ENCODE data around the gene FAM72C.
"Not testable (repeated sequence)": the region's sequence is repeated elsewhere in the genome, so short reads cannot be mapped to it uniquely, and the experiment has no call there.

The FAM72C gene

DNA sequence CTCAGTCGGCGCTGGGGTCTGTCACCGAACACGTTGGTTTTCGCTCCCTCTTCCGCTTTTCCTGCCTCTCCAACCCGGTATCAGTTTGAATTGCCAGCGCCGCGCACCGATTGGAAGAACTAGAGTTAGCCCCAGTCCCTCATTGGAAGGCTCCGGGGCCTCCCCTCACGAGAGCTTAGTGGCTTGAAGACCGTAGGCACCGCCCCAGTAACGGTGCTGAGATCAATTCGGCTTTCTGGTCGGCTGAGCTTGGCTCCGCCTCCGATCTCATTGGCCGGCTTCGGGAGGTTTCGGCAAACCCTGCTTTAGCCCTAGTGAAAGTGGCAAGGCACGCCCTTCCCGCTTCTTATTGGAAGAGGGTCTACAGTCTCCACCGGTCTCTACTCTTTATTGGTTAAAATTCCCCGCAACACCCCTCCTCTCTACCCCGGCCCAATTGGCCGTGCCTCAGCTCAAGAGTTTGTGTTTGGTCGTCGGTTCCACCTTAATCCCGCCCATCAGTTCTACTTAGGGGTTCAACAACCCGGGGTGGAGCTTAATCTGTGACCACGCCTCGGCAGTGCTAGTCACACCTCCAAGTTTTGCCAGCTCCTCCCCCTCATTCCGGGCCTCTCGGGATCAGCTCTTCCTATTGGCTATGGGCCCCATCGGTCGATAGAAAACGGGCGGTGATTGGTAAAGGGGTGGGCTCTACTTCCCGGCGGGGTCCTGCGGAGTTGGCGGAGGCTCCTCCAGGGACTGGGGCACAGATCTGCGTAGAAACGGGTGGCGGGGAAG, at the start of gene FAM72C:
Gene FAM72C (minus strand): TSS at position 63 of the 777 bp plus-strand sequence. CDS start 845 bp downstream, outside the sequence.
- not testable (repeated sequence) for FAIRE-seq; DNase-seq (ENCODE audit: low spot score)

DNA sequence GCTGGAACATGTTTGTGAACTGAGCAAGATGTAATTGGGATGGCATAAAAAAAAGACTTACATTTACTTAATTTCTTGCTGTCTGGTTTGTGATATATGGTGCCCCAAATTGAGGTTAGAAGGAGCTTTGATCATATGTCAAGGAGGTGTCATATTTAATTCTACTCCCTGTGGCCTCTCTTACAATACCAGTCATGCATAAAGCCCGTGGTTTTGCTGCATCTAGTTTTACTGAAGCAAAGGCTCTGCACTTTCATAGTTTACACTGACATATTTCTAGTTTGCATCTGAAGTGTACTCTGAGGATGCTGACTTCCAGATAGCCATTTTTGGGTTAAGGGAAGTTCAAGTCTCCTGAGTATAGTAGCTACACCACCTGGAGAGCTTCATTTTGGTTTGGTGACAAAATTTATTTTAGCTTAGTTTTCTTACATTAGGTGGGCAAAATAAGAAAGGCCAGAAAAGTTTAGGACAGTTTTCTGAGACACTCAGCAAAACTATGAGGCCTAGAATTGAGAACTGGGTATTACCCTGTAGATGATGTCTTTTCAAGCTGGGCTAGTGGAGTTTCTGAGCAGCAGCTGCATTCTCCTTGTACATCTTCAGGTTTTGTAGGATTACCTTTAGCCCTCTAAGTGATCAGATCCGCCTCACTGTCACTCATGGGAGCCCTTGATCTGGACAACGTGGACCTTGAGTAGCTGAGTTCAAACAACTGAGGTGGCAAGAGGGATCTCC, 48.4 kb upstream of the FAM72C start:
- FAIRE-seq; DNase-seq (ENCODE audit: low spot score): not testable (repeated sequence)

DNA sequence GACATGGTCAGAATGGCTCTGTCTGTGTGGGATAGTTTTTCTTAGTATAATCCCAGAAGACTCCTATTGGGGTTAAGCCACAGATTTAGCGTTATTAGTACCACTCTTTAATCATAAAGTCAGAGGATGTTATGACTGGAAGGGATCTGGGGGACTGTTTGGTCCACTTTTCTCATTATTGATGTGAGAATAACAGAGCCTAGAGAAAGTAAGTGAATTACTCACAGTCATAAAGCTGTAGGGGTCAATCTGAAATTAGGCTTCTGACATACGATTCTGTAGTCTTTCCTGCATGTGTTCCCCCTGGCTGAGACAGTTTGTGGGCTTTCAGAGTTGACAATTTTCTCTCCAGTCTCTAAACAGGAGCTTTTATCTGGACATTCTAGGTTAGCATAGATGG, 47.3 kb upstream of the FAM72C start:
- not testable (repeated sequence) for DNase-seq (ENCODE audit: low spot score); FAIRE-seq

DNA sequence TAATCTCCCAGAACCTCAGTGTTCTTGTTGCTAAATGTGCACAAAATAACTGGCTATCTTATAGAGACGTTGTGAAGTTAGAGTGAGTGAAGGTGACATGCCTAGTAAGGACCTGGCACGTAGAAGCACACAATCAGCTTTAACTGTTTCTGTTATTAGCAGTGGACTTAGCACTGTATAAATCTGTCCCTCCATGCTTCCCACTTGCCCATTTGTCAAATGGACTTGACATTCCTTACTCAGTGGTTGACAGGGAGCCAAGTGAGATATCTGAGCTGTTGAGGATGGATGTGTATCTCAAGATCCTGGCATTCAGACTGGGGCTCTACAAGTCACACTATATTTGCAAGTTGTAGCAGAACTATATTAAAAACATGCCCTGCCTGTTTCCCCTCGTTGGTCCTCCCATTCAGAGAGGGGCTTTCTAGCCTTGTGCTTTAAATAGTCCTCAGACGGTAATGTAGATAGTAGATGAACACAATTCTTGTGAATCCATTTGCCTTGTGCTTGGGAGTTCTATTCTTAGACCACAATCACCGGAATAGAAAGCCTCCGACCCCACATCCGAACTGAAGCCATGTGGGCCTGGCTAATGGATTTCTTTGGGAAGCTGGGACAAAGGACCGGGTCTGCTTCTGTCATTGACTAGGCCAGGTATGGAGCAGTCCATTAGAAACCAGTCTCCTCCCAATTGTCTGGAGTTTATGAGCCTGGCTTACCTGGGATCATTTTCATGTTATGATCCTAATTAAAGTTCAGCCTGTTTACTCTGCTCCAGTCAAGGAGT, 43.6 kb upstream of the FAM72C start:
- not testable (repeated sequence) for FAIRE-seq; DNase-seq (ENCODE audit: low spot score)

DNA sequence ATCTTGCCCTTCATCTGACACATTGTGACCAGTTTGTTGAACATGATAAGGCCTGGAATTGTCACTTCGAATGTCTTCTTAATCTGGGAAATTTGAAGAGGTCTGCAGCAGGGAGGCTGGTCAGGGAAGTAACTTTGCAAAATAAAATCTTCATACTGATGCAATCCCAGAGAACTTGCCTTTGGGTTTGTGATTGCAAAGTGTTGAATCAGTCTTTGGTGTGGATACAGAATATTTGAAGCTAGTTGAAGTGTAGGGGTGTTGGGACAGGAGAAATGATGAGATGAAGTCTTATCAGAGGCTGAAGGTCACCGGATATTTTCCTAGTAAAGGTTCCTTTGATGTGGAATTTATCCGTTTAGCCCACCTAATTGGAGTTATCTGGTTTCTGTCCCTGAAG, 42.7 kb upstream of the FAM72C start:
- DNase-seq (ENCODE audit: low spot score); FAIRE-seq: not testable (repeated sequence)

DNA sequence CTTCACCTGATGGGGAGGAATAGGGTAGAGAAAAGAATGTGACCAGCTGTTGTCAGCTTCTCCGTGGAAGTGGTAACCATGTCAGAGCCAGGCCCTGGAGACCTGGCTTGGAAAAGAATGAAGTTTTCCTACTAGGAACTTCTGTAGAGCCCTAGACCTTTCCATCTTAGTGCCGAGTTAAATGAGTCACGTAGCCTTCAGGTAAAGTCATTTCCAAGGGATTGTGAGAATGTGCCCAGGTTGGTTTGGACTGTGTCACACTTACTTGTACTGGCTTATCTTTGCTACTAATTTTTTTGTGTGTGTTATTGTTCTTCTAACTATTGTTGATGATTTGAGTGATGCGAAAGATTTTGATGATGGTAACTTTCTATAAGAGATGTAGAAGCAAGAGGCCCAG, 42.3 kb upstream of the FAM72C start:
- not testable (repeated sequence) for FAIRE-seq; DNase-seq (ENCODE audit: low spot score)

DNA sequence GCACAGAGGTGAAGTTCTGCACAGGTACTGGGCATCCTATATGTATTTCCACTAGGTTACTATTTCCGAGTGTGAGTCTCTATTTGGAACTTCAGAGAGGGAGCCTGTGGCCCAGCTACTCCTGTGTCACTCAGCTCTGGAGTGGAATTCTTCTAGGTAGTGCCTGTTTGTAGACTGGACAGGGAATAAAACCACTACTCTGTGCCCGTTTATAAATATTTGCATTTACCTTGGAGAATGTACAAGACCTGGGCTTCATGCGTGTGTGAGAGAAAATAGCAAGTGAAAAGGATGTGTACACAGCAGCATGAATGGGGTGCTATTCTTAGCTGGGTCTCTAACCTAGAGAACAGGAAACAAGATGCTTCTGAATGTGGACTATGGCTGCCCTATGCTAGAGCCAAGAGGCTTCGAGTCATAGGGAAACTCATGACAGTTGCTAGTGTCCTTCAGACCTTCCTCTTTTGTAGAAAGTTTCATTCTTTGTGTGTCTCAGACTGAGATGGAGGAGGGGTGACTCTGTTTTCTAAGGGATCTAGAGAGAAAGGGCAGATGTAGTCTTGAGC, 40.5 kb upstream of the FAM72C start:
- not testable (repeated sequence) for DNase-seq (ENCODE audit: low spot score); FAIRE-seq

DNA sequence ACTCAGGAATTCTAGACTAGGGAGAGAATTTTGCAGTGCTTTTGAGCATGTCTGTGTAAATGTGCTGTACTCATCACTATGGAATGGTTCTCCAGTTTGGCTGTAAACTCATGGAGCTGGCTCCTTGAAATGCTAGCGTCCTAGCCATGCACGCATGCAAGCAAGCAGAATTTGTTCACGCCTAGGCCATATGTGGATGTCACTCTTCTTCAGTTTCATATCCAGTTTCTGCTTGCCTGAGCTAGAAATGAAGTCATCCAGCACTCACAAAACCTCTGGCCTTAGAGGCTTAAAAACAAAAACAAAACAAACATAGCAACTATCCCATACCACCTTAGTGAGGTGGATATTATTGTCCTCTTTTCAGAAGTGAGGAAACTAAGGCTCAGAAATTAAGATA, 37.6 kb upstream of the FAM72C start:
- FAIRE-seq; DNase-seq (ENCODE audit: low spot score): not testable (repeated sequence)

DNA sequence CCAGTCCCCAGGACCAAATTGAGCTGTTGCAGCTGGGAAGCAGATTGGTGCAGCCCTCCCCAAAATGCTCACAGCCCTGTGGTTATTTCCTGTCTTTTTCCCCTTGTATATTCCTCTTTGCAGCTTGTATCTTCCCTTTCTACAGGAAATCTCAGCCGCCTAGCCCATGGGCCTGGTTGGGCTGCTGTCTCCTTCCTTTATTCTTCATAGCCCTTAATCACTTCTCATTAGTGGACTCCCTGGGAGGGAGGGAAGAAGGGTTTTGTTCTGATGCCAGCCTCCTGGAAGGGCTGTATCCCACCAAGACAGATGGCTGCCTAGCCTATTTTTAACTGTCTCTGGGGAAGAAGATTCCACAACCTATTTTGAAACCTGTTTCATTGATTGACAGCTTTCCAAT, 32.5 kb upstream of the FAM72C start:
- not testable (repeated sequence) for DNase-seq (ENCODE audit: low spot score); FAIRE-seq

DNA sequence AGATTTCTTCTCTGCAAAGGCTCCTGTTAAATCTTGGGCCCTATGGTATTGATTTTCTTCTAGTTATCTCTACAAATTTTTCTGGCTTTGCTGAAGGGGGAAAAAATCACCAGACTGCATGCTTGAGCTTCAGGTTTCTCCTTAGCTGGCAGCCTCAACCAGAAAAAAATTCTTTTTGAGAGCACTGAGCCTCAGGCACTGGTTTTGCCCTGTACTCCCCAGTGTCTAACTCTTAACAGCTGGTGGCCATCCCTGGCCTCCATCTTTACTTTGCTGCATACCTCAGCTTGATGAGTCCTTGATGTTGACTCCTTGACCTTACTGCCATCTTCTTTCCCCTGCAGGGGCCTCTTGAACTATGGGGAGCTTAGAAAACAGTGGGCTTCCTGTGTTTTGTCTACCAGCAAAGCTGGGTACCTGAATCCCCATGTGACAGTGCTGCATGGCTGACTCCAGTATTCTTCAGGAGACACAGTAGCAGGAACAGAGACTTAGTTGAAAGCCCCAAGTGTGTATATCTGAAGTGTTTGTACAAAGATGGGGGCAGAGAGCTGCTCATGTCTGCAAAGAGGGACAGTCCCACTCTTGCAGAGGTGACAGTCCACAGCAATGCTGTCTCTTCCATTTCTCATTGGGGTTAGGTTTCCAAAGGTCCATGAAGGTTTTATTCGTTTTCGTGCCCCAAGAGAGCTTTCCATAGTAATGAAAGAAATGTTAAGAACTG, 31.7 kb upstream of the FAM72C start:
- not testable (repeated sequence) for DNase-seq (ENCODE audit: low spot score); FAIRE-seq

DNA sequence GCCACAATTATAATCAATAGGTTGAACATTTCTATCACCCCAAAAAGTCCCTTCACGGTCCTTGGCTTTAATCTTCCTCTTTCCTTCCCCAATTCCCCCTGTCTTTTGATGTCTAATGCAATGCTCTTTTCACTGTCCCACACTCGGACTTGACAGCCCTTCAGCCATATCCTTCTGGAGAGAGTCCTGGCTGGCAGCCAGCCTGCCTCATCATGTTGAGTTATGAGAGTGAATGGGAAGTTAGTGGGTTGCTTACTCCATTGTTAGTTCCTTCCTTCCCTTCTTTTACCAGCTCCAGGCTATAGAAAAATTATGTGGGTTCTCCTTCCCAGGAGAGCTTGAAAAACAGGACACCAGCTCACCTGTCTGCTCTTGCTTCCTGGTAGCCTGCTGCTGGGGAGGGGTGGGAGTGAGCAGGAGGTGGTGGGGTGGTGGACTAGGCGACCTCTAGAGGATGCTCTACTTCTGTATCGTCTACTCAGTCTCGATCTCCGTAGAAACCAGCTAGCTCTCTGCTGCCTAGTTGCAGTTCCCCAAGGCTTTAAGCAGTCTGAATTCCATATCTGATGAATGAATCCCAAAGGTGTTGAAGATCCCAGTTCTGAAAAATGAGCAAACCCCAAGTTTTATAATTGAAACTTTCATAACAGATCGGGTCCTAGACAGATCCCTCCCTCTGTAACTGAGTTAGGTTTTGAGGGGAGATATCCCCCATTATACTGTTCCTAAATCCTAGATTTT, 30.5 kb upstream of the FAM72C start:
- not testable (repeated sequence) for DNase-seq (ENCODE audit: low spot score); FAIRE-seq

DNA sequence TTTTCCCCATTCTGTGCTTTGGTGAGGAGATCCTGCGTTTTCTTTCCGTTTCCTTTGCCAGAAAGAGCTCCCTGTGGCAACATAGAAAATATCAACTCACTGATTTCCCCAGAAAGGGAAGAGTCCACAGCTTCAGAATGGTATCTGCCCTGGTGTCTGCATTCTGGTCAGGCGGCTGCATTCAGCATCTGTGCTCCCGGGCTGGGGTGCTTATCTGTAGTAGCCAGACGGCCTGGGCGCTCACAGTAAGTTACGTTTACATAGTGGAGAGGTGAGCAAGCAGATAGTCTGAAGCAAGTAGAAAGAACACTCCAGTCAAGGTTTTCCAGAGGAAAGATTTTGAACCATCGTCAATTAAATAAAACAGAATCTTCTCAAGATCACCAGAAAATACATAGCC, 29.3 kb upstream of the FAM72C start:
- DNase-seq (ENCODE audit: low spot score); FAIRE-seq: not testable (repeated sequence)

DNA sequence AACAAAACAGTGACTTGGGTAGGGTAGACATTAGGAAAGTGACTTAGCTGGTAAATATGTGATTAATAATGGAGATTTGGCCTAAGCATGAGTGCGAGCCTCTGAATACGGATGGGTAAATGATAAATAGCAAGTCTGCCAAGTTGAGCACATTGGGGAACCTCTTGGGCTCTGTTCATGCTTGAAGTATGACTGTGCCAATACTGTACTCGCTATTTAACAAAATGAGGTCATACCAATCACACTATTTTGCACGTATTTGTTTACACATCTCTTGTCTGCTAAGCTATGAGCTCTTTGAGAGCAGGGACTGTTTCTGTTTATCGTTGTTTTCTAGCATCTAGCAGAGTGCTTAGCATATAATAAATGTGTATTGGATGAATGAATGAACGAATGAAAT, 24.2 kb upstream of the FAM72C start:
- DNase-seq (ENCODE audit: low spot score); FAIRE-seq: not testable (repeated sequence)

DNA sequence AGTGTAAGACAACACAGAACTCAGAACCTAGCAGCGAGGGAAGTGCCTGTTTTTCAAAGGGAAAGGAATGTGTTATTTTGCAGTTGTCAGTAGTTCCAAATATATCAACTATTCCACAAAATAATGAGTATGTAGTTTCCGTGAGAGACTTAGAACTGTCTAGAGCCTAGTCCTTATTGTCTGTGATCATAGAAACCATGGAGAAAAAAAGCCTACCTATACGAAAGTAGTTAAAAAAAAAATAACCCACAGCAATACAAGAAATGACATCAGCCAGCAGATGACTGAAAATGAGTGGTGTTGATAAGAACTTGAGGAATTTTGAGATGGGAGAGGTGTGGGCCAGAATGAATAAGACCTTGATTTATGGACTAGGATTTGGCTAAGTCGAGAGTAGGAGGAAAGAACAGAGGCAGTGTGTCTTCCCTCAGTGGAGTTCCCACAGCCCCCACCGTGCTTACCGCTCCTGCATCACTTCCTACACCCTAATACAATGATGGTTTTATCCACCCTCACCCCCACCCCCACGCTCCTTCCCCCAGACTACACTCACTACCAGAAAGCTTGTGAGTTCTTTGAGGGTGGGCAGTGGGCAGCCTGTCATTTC, 21.6 kb upstream of the FAM72C start:
- not testable (repeated sequence) for FAIRE-seq

DNA sequence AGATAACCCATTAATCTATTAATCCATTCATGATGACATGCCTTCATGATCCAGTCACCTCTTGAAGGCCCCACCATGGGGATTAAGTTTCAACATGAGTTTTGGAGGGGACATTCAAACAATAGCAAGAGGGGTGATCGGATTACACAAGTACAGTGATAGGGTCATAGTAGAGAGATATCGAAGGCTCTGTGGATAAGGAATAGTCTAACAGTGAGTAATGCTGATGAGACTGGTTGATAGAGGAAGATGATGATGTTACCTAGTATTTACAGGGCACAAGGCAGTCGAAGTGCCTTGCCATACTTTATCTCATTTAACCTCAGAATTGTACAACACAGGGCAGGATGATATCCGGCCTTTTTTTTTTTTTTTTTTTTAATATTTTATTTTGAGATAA, 18.9 kb upstream of the FAM72C start:
- not testable (repeated sequence) for DNase-seq (ENCODE audit: low spot score); FAIRE-seq

More for the DNA sequence above, 21.6 kb upstream of the FAM72C start:
- DNase-seq (ENCODE audit: low spot score) = not testable (repeated sequence)

DNA sequence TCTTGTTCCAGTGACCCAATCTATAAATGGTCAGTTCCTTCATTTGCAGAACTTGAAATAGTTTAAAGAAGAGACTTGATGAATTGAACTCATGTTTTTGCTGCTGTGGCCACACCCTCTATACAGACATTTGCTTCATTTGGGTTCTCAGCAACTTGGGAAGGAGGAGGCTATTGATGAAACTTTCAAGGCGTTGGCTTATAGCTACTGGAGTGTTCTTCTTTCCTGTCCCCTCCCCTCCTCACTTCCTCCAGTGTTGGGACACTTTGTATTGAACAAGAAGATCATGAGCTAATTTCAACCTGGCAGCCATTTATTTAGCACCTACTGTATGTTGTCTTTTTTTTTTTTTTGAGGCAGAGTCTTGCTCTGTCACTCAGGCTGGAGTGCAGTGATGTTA, 17.9 kb upstream of the FAM72C start:
- DNase-seq (ENCODE audit: low spot score); FAIRE-seq: not testable (repeated sequence)

DNA sequence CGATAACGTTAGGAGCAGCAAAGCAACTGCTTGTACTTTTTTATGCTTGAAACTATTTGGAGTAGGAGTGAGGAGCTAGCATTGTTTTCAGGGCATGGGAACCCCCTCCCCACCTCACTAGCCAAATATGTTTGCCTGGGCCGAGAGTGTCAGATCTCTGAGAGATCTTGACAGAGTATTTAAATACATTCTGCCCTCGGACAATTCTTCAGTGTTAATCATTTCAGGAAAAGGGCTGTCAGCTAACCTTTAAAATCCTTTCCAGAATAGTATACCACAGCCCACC, 17.6 kb upstream of the FAM72C start:
- not testable (repeated sequence) for FAIRE-seq; DNase-seq (ENCODE audit: low spot score)

DNA sequence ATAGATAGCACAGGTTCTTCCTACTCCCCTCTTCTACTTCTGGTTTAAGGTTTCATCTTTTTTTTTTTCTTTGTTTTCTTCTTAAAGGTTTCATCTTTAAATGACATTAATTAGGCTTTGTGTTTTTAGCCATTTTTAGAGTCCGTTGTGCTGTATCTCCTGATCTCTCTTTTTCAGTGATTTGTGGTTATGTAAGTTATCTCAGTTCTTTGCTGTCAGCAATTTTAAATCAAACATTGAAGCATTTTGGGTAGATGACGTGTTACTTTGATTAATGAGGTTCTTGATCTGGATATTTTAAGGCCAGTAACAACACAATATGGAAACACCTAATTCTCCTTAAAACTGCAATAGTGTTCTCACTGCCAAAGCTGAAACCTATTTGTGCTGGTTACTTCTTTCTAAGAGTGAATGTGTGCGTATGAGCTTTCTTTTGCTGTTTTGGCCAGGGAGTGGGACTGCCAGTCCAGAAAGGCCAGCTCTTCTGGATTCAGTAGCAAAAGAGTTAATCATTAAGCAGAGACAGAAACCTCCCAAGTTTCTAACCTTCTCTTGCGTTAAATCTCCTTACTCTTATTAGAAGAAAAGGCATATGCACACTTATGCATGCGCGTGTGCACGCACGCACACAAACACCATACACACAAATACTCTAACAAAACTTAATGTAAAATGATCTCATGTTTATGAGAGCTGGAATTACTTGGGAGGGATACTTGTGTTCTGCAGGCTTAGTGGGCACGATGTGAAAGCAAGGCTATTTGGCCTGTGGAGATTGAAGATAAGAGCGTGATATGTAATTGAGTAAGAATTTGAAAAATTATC, 17.0 kb upstream of the FAM72C start:
- not testable (repeated sequence) for DNase-seq (ENCODE audit: low spot score); FAIRE-seq

All from RCC 7860 (cell line).